Activated CD4-positive, alpha-beta T cell treated with anti-CD3 and anti-CD28 coated beads, Interleukin-2, amount 50 U/mL, for 16 hours (primary cell): ENCODE results near the gene ASZ1.

ENCODE experiments used
- DNase-seq: peaks from one replicate; pipeline ENCODE4 v3.0.0-alpha.2; 2020

The ASZ1 gene

GRCh38 chr7:117401293-117402002 is 25.8 kb downstream of the ASZ1 start:
- DNase-seq = no peak

GRCh38 chr7:117399820-117400422 is 27.4 kb downstream of the ASZ1 start:
- DNase-seq = no peak

GRCh38 chr7:117395743-117396142 is 31.6 kb downstream of the ASZ1 start:
- no peak for DNase-seq

- DNase-seq = no peak
Measured at GRCh38 chr7:117393781-117394180, 33.5 kb downstream of the ASZ1 start.

GRCh38 chr7:117389871-117390270 is 37.4 kb downstream of the ASZ1 start:
- no peak for DNase-seq

- DNase-seq = no peak
Measured at GRCh38 chr7:117386110-117386706, 41.1 kb downstream of the ASZ1 start.

GRCh38 chr7:117385363-117386109 is 41.8 kb downstream of the ASZ1 start:
- DNase-seq = peak; percentile 3

- DNase-seq = no peak
Measured at GRCh38 chr7:117384688-117385362, 42.5 kb downstream of the ASZ1 start.

- DNase-seq = no peak
Measured at GRCh38 chr7:117383483-117384189, 43.7 kb downstream of the ASZ1 start.

- DNase-seq = no peak
Measured at GRCh38 chr7:117383046-117383445, 44.2 kb downstream of the ASZ1 start.

GRCh38 chr7:117381362-117381761 is 45.9 kb downstream of the ASZ1 start:
- no peak for DNase-seq

- no peak for DNase-seq
Measured at GRCh38 chr7:117375380-117375779, 51.9 kb downstream of the ASZ1 start.

- no peak for DNase-seq
Measured at GRCh38 chr7:117372073-117372472, 55.2 kb downstream of the ASZ1 start.

- no peak for DNase-seq
Measured at GRCh38 chr7:117364339-117365080, 62.8 kb downstream of the ASZ1 start.

- DNase-seq = no peak
Measured at GRCh38 chr7:117362294-117362888, 64.9 kb downstream of the ASZ1 start.

GRCh38 chr7:117350027-117350426 is 77.3 kb downstream of the ASZ1 start:
- no peak for DNase-seq

GRCh38 chr7:117349570-117349969 is 77.7 kb downstream of the ASZ1 start:
- DNase-seq = no peak

GRCh38 chr7:117347962-117348672 is 79.2 kb downstream of the ASZ1 start:
- DNase-seq = no peak

- DNase-seq = no peak
Measured at GRCh38 chr7:117347480-117347879, 79.8 kb downstream of the ASZ1 start.

GRCh38 chr7:117346161-117346560 is 81.1 kb downstream of the ASZ1 start:
- no peak for DNase-seq

GRCh38 chr7:117338020-117338419 is 89.3 kb downstream of the ASZ1 start:
- DNase-seq = no peak
